Keratinocyte (primary cell): ENCODE measurements around the gene RBFOX2.

ENCODE experiments used
- EZH2 ChIP-seq: IDR thresholded peaks from one replicate; pipeline ENCODE4 v1.6.1; 2012; ENCODE audit warnings: inconsistent platforms, mild to moderate bottlenecking, low read length, moderate library complexity
- TF ChIP-seq, protein P1 (sequence below), 3 experiments: IDR thresholded peaks in 1 of 3; conservative IDR thresholded peaks in 1 of 3; optimal IDR thresholded peaks in 1 of 3; 2 replicates in 2 of 3; 3 replicates in 1 of 3; pipeline versions ENCODE3 to v1.5.1; 2011; ENCODE audit warnings: low read length in 3 of 3, mild to moderate bottlenecking in 3 of 3, moderate library complexity in 2 of 3, control low read depth in 1 of 3, inconsistent platforms in 1 of 3; ENCODE audit not compliant: insufficient read depth in 2 of 3; ENCODE audit errors: extremely low read depth in 1 of 3

DNA sequence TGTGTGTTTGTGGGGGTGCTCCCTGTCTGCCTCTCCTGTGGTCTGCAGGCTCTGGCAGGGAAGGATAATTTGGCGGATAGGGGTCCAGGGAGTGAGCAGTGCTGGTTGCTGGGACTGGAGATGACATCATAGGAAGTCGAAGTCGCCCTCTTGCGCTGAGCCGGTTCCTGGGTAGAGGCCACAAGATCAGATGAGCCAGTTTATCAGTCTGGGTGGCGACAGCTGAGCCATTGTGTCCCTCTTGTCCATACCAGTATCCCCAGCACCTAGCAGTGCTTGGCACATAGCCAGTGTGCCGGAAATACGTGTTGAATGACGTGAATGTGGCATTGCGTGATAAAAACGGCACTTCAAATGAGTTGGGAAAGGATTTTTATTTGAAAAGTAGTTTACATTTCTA, 301.2 kb downstream of the RBFOX2 start:
- TF ChIP-seq, protein P1, sequence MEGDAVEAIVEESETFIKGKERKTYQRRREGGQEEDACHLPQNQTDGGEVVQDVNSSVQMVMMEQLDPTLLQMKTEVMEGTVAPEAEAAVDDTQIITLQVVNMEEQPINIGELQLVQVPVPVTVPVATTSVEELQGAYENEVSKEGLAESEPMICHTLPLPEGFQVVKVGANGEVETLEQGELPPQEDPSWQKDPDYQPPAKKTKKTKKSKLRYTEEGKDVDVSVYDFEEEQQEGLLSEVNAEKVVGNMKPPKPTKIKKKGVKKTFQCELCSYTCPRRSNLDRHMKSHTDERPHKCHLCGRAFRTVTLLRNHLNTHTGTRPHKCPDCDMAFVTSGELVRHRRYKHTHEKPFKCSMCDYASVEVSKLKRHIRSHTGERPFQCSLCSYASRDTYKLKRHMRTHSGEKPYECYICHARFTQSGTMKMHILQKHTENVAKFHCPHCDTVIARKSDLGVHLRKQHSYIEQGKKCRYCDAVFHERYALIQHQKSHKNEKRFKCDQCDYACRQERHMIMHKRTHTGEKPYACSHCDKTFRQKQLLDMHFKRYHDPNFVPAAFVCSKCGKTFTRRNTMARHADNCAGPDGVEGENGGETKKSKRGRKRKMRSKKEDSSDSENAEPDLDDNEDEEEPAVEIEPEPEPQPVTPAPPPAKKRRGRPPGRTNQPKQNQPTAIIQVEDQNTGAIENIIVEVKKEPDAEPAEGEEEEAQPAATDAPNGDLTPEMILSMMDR (optimal IDR thresholded peaks at IDR 0.05 in 1 of 3, IDR thresholded peaks at IDR 0.05 in 1 of 3, conservative IDR thresholded peaks at IDR 0.05 in 1 of 3; ENCODE audit: extremely low read depth in 1 of 3, insufficient read depth in 2 of 3, low read length in 3 of 3): no peak
- TF ChIP-seq EZH2: no peak
